22Rv1 (cell line): ENCODE measurements around the gene SIRPG.

ENCODE experiments used
- CTCF ChIP-seq: fragments of 450-650 bp; IDR thresholded peaks from 2 replicates; pipeline ENCODE4 v1.5.1; 2017; ENCODE audit warnings: mild to moderate bottlenecking
- ZFX ChIP-seq: fragments of 450-650 bp; IDR thresholded peaks from 2 replicates; pipeline ENCODE4 v1.6.1; 2017; ENCODE audit warnings: antibody characterized with exemption, borderline replicate concordance

DNA sequence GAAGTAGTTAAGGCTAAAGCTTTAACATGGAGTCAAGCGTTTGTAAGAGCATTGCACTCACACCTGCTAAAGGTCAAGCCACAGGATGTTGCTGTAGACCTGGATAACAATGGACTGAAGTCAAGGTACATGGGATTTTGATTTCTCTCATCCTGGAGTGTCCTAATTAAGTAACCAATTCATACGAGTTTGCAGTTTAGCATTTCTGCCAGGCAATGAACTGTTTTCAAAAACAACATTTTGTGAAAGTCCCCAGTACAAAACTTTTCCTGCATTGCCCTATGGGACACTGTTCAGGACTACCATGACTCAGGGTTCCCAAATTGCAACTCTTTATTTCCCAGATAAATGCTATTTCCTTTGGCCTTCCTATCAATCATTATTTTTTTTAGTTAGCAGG, 20.4 kb downstream of the SIRPG start:
- TF ChIP-seq CTCF (no peak), ZFX (no peak)
